HG03060 (cell line): Measurements from ENCODE around the gene SVEP1.
"Not testable (repeated sequence)": the region's sequence is repeated elsewhere in the genome, so short reads cannot be mapped to it uniquely, and the experiment has no call there.

Experiments used
- ATAC-seq: cut with Tn5 transposase; IDR thresholded peaks from one replicate; pipeline ENCODE4 v1.9.1; 2021; ENCODE audit warnings: low read depth, moderate number of reproducible peaks; ENCODE audit not compliant: unreplicated experiment

The SVEP1 gene

GRCh38 chr9:110531241-110531640, 48.3 kb downstream of the SVEP1 start:
- ATAC-seq: not testable (repeated sequence)

GRCh38 chr9:110528645-110529044, 50.9 kb downstream of the SVEP1 start:
- ATAC-seq: no peak

GRCh38 chr9:110526426-110526825, 53.1 kb downstream of the SVEP1 start:
- no peak for ATAC-seq

- no peak for ATAC-seq
Measured at GRCh38 chr9:110521206-110521605, 58.3 kb downstream of the SVEP1 start.

GRCh38 chr9:110520120-110520701, 59.3 kb downstream of the SVEP1 start:
- no peak for ATAC-seq

- no peak for ATAC-seq
Measured at GRCh38 chr9:110517483-110517882, 62.1 kb downstream of the SVEP1 start.

- ATAC-seq: no peak
Measured at GRCh38 chr9:110514897-110515296, 64.6 kb downstream of the SVEP1 start.

- no peak for ATAC-seq
Measured at GRCh38 chr9:110512817-110513216, 66.7 kb downstream of the SVEP1 start.

GRCh38 chr9:110509792-110510191, 69.7 kb downstream of the SVEP1 start:
- ATAC-seq: no peak

- ATAC-seq: no peak
Measured at GRCh38 chr9:110502842-110503241, 76.7 kb downstream of the SVEP1 start.

- ATAC-seq: no peak
Measured at GRCh38 chr9:110499608-110500007, 79.9 kb downstream of the SVEP1 start.

GRCh38 chr9:110487196-110487595, 92.3 kb downstream of the SVEP1 start:
- no peak for ATAC-seq

- no peak for ATAC-seq
Measured at GRCh38 chr9:110486218-110486617, 93.3 kb downstream of the SVEP1 start.

- ATAC-seq: no peak
Measured at GRCh38 chr9:110479481-110479880, 100.1 kb downstream of the SVEP1 start.

- ATAC-seq: no peak
Measured at GRCh38 chr9:110476251-110476650, 103.3 kb downstream of the SVEP1 start.

- no peak for ATAC-seq
Measured at GRCh38 chr9:110472111-110472510, 107.4 kb downstream of the SVEP1 start.

GRCh38 chr9:110468950-110469349, 110.6 kb downstream of the SVEP1 start:
- ATAC-seq: no peak

GRCh38 chr9:110465190-110465589, 114.4 kb downstream of the SVEP1 start:
- no peak for ATAC-seq

- ATAC-seq: no peak
Measured at GRCh38 chr9:110464321-110464720, 115.2 kb downstream of the SVEP1 start.

GRCh38 chr9:110463499-110463898, 116.0 kb downstream of the SVEP1 start:
- ATAC-seq: no peak

GRCh38 chr9:110457245-110457644, 122.3 kb downstream of the SVEP1 start:
- no peak for ATAC-seq

- no peak for ATAC-seq
Measured at GRCh38 chr9:110456681-110457080, 122.9 kb downstream of the SVEP1 start.

- ATAC-seq: no peak
Measured at GRCh38 chr9:110455860-110456259, 123.7 kb downstream of the SVEP1 start.
